SJSA1 (cell line): ENCODE results near the gene SBNO1. TPM values are rescaled to one million over a fixed set of nuclear protein-coding genes. Genes with fewer than 3 reads are reported as not detected.
"Not testable (repeated sequence)": the region's sequence is repeated elsewhere in the genome, so short reads cannot be mapped to it uniquely, and the experiment has no call there.

Source experiments
- DNase-seq, 2 experiments: peaks; one replicate each; pipeline ENCODE4 v3.0.0-alpha.2; 2015 to 2020; ENCODE audit warnings: low spot score in 2 of 2, low read depth in 1 of 2
- H3K27ac ChIP-seq: fragments of 250-450 bp; sonication (Bioruptor Pico); 2 replicates; pipeline ENCODE4 v1.5.1; 2020; ENCODE audit warnings: mild to moderate bottlenecking, moderate library complexity
- H3K27me3 ChIP-seq: fragments of 250-450 bp; sonication (Bioruptor Pico); replicated peaks from 2 replicates; pipeline ENCODE4 v1.5.1; 2020; ENCODE audit warnings: mild to moderate bottlenecking, moderate library complexity
- H3K36me3 ChIP-seq: fragments of 250-450 bp; sonication (Bioruptor Pico); 2 replicates; pipeline ENCODE4 v1.5.1; 2020; ENCODE audit warnings: mild to moderate bottlenecking
- H3K4me1 ChIP-seq: fragments of 250-450 bp; sonication (Bioruptor Pico); replicated peaks from 2 replicates; pipeline ENCODE4 v1.6.1; 2021; ENCODE audit warnings: mild to moderate bottlenecking
- H3K4me3 ChIP-seq: fragments of 250-450 bp; sonication (Bioruptor Pico); 2 replicates; pipeline ENCODE4 v1.5.1; 2020; ENCODE audit warnings: mild to moderate bottlenecking
- H3K9me3 ChIP-seq: fragments of 250-450 bp; sonication (Bioruptor Pico); replicated peaks from 2 replicates; pipeline ENCODE4 v1.5.1; 2020; ENCODE audit warnings: mild to moderate bottlenecking
- total RNA-seq: library from RNA; depleted of rRNA; stranded (reverse); fragments of >200 nt; shearing (Covaris generic); gene quantifications from 2 replicates; pipeline ENCODE4 v1.2.3, GENCODE V29; 2014; rRNA removed

The SBNO1 gene
- total RNA-seq = 17.2 and 19.2 TPM in 2 replicates

DNA sequence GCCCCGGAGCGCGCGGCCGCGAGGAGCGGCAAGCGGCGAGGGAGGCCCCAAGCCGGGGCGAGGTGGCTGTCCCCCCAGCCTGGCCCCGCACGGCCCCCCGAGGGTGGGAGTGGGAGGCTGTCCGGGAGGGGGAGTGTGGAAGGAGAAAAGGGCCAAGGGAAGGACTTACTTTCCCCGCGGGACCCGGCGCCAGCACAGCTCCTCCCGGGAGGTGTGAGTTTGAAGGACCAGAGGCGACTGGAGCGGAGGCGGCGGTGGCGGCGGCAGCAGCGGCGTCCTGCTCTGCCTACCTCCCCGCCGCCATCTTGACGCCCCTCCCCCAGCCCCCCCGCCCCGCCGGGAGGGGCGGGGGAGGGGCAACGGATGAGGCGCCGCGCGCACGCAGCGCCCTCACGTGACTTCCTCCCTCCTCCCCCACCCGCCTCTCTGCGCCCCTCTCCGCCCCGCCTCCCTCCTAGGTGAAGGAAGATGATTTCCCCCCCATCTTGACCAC lies at the start of gene SBNO1:
SBNO1 (minus strand) TSS at position 316 of the 493 bp plus-strand sequence. CDS start 14,406 bp downstream, outside the sequence.
- peaks cover 11% of the 10 kb centered on the region for H3K36me3 ChIP-seq
- H3K4me3 ChIP-seq = peak within 1 kb of the TSS; percentile 91
- peak in 1 of 2 experiments; percentile 90 for DNase-seq
- H3K27ac ChIP-seq = peak within 1 kb of the TSS; percentile 84
- H3K4me1 ChIP-seq = peaks cover 10% of the 10 kb centered on the region
- H3K9me3 ChIP-seq = 0 out of 2 replicates have a peak, but pooled peaks cover 3% of the 10 kb centered on the region
- no peaks in the 10 kb centered on the region for H3K27me3 ChIP-seq

DNA sequence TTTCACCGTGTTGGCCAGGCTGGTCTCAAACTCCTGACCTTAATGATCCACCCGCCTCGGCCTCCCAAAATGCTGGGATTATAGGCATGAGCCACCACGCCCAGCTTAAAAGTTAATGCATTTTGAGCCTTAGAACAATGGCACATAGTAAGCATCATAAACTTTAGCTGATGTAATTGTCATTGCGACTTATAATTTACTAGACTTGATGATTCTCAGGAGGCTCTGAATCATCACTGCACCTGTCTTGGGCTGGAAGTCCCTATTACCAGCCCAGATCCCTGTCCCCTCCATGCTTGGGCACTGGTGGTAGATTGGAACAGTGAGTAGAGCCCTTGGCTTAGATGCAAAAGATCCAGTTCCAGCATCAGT lies 45.4 kb upstream of the SBNO1 start:
- no peak for DNase-seq
- Histone ChIP-seq H3K36me3 (peaks cover 25% of the 10 kb centered on the region), H3K27ac (no peak overlapping the region), H3K27me3 (no peaks in the 10 kb centered on the region), H3K9me3 (no peaks in the 10 kb centered on the region), H3K4me1 (no peaks in the 10 kb centered on the region), H3K4me3 (no peak overlapping the region)

DNA sequence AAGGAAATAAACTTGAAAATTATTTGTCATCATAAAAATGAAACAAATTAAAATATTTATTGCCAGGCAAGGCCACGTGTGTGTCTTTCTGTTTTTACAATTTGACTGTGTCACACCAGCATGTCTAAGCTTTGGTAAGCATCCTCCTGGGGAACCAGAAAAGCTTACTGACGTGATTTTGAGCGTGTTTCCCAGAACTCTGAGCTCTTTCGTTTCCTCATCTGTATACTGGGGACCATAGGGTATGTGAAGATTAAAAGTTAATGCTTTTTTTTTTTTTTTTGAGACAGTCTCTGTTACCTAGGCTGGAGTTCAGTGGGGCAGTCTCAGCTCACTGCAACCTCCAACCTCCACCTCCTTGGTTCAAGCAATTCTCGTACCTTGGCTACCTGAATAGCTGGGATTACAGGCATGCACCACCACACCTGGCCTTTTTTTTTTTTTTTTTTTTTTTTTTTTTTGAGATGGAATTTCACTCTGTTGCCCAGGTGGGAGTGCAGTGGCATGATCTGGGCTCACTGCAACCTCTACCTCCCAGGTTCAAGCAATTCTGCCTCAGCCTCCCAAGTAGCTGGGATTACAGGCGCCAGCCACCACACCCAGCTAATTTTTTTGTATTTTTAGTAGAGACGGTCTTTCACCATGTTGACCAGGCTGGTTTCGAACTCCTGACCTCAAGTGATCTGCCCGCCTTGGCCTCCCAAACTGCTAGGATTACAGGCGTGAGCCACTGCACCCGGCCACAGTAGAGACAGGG lies 44.8 kb upstream of the SBNO1 start:
- DNase-seq, H3K4me3 ChIP-seq, H3K9me3 ChIP-seq, H3K4me1 ChIP-seq, H3K27ac ChIP-seq, H3K27me3 ChIP-seq: not testable (repeated sequence)
- peaks cover 31% of the 10 kb centered on the region for H3K36me3 ChIP-seq

DNA sequence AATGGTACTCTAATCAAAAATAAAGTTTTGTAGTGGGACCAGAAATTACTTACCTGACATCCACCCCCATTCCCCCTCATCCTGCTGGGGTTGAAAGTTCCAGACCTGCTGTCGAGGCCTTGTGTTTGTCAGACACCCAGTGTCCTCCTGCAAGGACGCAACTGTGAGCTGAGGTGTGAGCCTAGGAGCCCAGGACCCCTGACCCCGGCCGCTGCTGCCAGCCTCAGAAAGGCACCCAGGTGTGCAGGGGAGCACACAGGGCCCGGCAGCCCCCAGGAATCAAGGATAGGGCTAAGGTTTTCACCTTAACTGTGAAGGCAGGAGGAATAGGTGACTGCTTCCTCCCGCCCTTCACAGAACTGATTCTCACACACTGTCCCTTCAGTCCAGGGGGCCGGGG lies 44.0 kb upstream of the SBNO1 start:
- H3K4me3 ChIP-seq = not testable (repeated sequence)

DNA sequence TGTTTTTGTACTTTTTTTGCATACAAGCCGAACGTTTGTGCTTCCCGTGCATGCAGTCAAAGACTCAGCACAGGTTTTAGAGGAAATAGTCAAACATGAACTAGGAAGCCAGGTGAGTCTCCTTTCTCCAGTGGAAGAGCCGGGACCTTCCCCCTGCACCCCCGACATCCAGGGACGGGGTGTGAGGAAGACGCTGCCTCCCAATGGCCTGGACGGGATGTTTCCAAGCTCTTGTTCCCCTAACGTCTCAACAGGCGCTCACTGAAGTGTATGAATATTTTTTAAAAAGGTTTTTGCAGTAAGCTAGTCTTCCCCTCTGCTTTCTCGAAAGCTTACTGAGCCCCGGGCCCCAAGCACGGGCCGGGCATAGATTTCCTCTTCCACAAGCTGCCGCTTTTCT lies 43.3 kb upstream of the SBNO1 start:
- not testable (repeated sequence) for H3K27me3 ChIP-seq, H3K4me1 ChIP-seq, H3K9me3 ChIP-seq, DNase-seq, H3K4me3 ChIP-seq, H3K27ac ChIP-seq
- peaks cover 46% of the 10 kb centered on the region for H3K36me3 ChIP-seq

More for the DNA sequence above, 44.0 kb upstream of the SBNO1 start:
- not testable (repeated sequence) for H3K27ac ChIP-seq, DNase-seq, H3K9me3 ChIP-seq, H3K27me3 ChIP-seq, H3K4me1 ChIP-seq
- peaks cover 39% of the 10 kb centered on the region for H3K36me3 ChIP-seq

DNA sequence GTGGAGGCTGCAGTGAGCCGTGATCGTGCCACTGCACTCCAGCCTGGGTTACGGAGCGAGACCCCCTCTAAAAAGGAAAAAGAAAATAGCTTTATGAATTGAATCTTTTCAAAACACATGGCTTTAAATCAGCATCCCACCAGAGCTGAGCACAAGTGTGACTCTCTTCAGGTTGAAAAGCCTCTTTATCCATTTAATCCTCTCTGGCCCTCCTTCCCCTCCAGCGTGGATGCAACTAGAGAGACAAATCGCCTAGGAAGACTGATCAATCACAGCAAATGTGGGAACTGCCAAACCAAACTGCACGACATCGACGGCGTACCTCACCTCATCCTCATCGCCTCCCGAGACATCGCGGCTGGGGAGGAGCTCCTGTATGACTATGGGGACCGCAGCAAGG lies 42.6 kb upstream of the SBNO1 start:
- not testable (repeated sequence) for H3K9me3 ChIP-seq, H3K4me3 ChIP-seq, H3K4me1 ChIP-seq, DNase-seq, H3K27me3 ChIP-seq, H3K27ac ChIP-seq
- H3K36me3 ChIP-seq = peaks cover 53% of the 10 kb centered on the region

DNA sequence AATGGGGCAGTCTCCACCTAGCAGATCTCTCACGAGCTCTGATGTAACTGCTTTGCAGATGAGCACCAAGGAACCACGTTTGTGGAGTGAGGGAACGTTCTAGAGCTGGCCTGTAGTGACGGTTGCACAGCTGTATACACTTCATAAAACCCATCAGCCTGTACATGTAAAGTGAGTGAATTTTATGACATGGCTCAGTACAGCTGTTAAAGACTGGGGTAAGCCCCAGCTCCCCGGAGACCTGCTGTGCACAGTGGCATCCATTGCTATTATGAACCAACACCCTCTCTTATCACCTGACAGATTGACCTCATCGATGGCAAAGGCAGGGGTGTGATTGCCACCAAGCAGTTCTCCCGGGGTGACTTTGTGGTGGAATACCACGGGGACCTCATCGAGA lies 39.9 kb upstream of the SBNO1 start:
- Histone ChIP-seq H3K4me3 (no peak overlapping the region), H3K4me1 (no peaks in the 10 kb centered on the region), H3K27me3 (no peaks in the 10 kb centered on the region), H3K27ac (no peak overlapping the region), H3K36me3 (peaks cover 70% of the 10 kb centered on the region), H3K9me3 (no peaks in the 10 kb centered on the region)
- DNase-seq = no peak

DNA sequence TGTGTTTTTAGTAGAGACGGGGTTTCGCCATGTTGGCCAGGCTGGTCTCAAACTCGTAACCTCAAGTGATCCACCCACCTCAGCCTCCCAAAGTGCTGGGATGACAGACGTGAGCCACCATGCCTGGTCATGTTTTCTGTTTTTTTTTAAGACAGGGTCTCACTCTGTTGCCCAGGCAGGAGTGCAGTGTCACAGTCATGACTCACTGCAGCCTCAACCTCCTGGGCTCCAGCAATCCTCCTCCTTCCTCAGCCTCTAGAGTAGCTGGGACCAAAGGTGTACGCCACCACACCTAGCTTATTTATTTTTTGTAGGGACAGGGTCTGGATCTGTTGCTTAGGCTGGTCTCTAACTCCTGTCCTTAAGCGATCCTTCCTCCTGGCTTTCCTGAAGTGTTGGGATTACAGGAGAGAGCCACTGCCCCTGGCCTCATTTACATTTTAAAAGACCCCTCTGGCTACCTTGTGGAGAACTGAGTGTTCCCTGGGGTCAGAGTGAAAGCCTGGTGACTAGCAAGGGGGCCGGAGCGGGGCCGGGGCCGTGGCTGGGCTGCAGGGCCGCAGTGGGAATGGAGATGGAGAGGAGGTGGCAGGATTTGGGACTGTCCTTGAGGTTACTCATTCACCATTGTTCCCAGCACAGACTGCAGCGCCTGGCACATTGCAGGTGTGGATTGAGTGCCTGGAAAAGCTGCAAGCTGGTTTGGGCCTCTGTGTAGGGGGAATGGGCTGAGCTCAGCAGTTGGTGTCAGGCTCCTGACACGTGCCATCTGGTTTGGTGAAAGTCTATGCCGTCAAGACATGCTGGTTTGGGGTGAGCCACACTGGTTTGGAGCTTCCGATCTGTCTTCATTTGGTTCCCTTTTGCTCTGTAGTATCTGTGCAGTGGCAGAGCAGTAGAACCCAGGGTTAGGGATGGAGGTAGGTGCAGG lies 37.4 kb upstream of the SBNO1 start:
- no peak overlapping the region for H3K4me3 ChIP-seq
- no peaks in the 10 kb centered on the region for H3K4me1 ChIP-seq
- no peaks in the 10 kb centered on the region for H3K9me3 ChIP-seq
- no peak for DNase-seq
- no peak overlapping the region for H3K27ac ChIP-seq
- peaks cover 87% of the 10 kb centered on the region for H3K36me3 ChIP-seq
- no peaks in the 10 kb centered on the region for H3K27me3 ChIP-seq

DNA sequence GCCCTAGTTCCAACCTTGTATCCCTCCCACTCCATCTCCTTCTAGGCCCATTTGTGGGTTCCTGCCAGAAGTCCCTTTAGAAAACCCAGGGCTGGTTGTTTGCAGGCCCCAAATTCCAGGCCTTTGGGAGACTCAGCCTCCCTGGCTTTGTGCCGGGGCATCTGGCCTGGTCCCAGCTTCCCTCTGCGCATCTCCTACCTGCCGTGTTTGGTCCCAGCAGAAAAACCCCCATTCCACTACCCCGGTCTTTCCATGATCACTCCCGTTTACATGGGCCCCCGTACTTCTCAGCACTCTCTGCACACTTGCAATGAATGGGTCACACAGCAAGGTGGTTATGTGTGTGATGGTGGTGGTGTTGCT lies 34.6 kb upstream of the SBNO1 start:
- Histone ChIP-seq H3K27me3 (no peaks in the 10 kb centered on the region), H3K27ac (no peak overlapping the region), H3K9me3 (no peaks in the 10 kb centered on the region), H3K36me3 (peaks cover 89% of the 10 kb centered on the region), H3K4me1 (no peaks in the 10 kb centered on the region), H3K4me3 (no peak overlapping the region)
- no peak for DNase-seq

DNA sequence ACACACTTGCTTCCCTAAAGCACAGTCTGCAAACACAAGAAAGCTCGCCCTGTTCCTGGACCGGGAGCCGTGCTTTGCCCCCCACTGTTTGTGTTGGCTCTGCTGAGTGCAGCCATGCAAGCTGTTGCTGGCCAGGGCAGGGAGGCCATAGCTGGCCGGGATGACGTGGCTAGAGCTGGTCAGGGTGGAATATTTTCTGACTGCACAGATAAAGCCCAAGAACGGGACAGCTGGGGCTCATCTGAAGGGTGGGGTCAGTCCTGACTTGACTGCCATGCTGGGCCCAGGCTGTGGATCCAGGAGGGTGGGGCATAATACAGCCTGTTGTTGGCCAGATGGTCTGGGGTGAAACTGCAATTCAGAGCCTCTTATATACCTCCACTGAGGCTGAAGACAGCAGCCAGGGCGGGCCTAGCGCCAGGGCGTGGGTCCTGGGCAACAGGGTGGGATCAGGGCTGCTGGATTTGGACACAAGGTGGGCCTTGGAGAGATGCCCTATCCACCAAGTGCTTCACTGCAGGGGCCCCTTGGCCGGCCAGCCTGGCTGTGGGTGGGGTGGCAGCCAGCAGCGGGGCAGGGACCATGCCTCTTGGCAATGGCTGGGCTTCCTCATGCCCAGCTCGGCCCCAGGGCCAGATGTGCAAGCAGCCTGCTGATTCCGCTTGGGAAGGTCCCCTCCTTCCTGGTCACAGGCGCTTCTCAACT lies 34.1 kb upstream of the SBNO1 start:
- H3K4me3 ChIP-seq = no peak overlapping the region
- H3K27me3 ChIP-seq = no peaks in the 10 kb centered on the region
- no peaks in the 10 kb centered on the region for H3K9me3 ChIP-seq
- DNase-seq = no peak
- H3K27ac ChIP-seq = no peak overlapping the region
- H3K36me3 ChIP-seq = peaks cover 87% of the 10 kb centered on the region
- 0 out of 2 replicates have a peak, but pooled peaks cover under 1% of the 10 kb centered on the region for H3K4me1 ChIP-seq

DNA sequence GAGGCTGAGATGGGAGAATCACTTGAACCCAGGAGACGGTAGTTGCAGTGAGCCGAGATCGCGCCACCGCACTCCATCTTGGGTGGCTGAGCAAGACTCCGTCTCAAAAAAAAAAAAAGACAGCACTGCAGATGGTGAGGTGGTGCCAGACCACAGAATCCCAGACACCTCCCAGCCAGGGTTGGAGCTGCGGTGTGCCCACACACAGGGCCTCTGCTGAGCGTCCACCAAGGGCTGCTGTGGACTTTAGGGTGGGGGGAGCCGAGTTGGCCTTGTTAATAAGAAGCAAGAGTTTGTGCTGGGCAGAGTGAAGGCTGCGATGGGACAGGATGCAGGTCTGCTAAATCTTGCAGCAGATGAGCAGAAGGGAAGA lies 33.5 kb upstream of the SBNO1 start:
- Histone ChIP-seq H3K27me3 (no peaks in the 10 kb centered on the region), H3K27ac (no peak overlapping the region), H3K36me3 (peaks cover 87% of the 10 kb centered on the region), H3K9me3 (no peaks in the 10 kb centered on the region), H3K4me1 (0 out of 2 replicates have a peak, but pooled peaks cover 4% of the 10 kb centered on the region), H3K4me3 (no peak overlapping the region)
- no peak for DNase-seq

DNA sequence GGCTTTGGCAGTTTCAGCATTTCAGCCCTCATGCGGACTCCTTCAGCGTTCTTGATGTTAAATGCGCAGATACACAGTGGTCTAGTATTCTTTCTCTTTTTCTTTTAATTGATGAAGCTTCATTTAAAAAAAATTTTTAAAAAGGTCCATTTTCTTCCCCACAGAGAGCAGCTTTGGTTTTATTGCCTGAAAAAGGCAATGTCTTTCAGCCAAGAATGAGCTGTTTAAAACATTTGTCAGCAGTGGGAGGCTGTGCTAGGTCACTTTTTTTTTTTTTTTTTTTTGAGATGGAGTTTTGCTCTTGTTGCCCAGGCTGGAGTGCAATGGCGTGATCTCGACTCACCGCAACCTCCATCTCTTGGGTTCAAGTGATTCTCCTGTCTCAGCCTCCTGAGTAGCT lies 32.8 kb upstream of the SBNO1 start:
- Histone ChIP-seq H3K4me3 (no peak overlapping the region), H3K9me3 (no peaks in the 10 kb centered on the region), H3K36me3 (peaks cover 87% of the 10 kb centered on the region), H3K27me3 (no peaks in the 10 kb centered on the region), H3K27ac (no peak overlapping the region), H3K4me1 (0 out of 2 replicates have a peak, but pooled peaks cover 4% of the 10 kb centered on the region)
- DNase-seq = no peak

DNA sequence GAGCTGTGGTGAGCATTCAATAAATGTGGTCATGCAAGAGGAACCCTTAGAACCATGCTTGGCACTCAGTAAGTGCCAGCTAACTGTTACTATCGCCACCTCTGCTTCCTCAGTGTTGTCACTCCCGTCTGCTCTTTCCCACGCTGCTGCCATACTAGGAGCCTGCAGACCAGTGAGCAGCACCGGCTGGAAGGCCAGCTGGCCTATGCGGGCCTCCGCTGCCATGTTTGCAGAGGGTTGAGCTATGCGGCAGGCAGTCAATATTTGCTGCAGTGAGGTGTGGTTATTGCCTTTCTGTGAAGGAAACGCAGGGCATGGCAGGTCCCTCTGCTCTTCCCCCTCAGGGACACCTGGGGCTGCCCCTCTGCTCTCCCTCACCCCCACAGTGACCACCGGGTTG lies 32.3 kb upstream of the SBNO1 start:
- H3K27me3 ChIP-seq = no peaks in the 10 kb centered on the region
- no peak overlapping the region for H3K4me3 ChIP-seq
- no peaks in the 10 kb centered on the region for H3K9me3 ChIP-seq
- peaks cover 87% of the 10 kb centered on the region for H3K36me3 ChIP-seq
- H3K4me1 ChIP-seq = 0 out of 2 replicates have a peak, but pooled peaks cover 4% of the 10 kb centered on the region
- no peak overlapping the region for H3K27ac ChIP-seq
- DNase-seq = no peak
